Camera-type eye (tissue), 1 donor: ENCODE measurements around the gene CLNK. TPM values are rescaled to one million over a fixed set of nuclear protein-coding genes. Genes with fewer than 3 reads are reported as not detected.

Source experiments
- total RNA-seq: library from RNA; depleted of rRNA; stranded (reverse); fragments of >200 nt; gene quantifications from one replicate; pipeline ENCODE4 v1.2.3, GENCODE V29; 2014

CLNK gene
- total RNA-seq = 0.16 TPM

GRCh38 chr4:10684631-10685030 lies at the start of gene CLNK:
TSS of gene CLNK (minus strand) at chr4:10684768. CDS start at chr4:10667869, 16,899 bp downstream.

GRCh38 chr4:10457255-10457801 lies 227.2 kb downstream of the CLNK start, which contains the start of gene ZNF518B:
TSS of gene ZNF518B (minus strand) at chr4:10457426. CDS start at chr4:10446328, 11,098 bp downstream.

Other genes with a start within 250 kb of the CLNK start
- 79.4 TPM for gene ZNF518B, start 227.3 kb downstream of the CLNK start, total RNA-seq